D341Med (cell line): ENCODE measurements around the gene ALDH5A1.

ENCODE experiments used
- DNase-seq: peaks from one replicate; pipeline ENCODE4 v3.0.0; 2012; ENCODE audit warnings: low spot score

Gene ALDH5A1

DNA sequence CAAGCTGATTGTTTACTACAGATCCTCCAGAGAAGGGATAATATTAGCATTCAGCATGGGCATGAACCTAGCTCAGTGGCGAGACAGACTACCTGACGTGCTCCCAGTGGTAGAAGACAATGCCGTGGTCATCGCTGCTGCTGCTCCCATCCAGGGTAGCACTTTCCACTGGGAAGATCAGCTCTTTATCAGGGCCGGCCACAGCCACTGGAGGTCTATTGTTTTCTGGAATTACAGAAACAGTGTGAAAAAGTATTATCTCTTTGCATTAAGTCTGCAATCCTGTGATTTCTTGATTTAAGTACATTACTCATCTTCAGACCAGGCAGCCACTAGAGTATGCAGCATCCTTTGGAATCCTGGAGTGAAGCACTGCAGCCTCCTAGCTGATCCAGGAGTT lies 75.0 kb downstream of the ALDH5A1 start:
- DNase-seq, result no peak

DNA sequence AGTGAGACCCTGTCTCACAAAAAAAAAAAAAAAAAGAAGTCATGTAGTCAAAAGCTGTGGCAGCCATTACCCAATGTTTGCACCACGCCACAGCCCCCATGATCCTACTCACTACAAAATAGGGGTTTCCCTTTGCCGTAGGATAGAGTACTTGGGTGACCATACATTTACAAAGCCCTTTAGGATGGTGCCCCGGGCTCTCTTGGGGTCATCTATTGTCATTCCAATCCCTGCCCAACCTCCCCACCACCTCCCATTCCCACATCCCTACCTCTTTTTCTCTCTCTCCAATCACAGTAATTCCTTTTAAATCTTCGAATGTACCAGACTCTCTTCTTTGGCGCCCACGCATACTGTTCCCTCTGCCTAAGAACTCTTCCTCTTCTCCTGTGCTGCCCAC lies 76.6 kb downstream of the ALDH5A1 start:
- DNase-seq, result no peak

DNA sequence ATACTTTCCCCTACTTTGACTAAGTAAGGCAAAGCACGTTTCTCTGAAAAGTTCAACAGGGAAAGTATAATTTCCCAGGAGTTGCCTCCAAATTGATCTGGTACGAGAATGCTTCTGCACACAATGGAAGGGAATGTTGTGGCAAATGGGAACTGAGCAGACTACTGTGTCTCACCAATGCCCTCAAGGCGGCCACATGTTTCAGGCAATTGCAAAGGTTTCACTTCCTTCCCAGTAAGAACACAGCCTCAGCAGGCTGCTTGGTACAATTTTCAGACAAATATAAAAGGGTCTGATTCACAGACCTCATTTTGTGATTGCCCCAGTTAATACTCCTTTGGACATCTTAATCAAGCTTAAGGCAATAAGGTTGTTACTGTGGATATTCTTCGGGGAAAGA lies 80.0 kb downstream of the ALDH5A1 start:
- no peak for DNase-seq

DNA sequence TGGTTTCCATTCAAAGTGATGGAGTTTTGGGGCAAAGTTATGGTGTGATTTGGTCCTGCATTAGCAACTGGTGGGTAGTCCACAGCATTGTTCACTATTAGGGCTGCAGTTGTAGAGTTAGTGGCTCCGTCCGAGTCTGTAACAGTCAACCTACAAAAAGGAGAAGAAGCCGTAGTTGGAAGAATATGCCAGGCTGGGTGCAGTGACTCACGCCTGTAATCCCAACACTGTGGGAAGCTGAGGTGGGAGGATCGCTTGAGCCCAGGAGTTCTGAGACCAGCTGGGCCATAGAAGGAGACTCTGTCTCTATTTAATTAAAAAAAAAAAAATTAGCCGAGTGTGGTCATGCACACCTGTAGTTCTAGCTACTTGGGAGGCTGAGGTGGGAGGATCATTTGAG lies 81.7 kb downstream of the ALDH5A1 start:
- no peak for DNase-seq

DNA sequence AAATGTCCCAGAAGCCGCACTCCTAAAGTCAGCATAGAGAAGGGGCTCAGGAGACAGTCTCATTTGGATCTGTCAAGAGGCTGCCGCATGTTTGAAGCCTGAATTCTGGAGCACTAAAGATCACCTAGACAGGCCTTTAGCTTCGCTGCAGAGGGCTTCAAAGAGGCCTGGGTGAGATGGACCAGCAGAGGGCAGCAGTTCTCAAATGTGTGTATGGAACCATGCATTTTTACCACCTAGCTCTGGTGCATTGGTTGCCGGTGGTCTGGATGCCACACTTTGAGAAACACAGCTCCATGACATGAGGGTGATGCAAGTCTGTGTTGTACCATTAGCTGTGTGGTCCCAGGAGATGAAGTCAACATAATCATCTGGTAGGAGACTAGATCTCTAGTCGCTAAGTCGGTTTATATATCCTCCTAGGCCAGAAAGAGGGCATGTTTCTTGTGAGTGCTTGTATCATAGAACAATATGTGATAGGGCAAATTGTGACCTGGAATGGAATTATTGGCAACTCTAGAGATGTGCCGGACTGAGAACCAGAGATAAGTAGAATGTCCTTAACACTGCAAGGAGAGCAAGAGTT lies 86.4 kb downstream of the ALDH5A1 start:
- peak; percentile 73 for DNase-seq

DNA sequence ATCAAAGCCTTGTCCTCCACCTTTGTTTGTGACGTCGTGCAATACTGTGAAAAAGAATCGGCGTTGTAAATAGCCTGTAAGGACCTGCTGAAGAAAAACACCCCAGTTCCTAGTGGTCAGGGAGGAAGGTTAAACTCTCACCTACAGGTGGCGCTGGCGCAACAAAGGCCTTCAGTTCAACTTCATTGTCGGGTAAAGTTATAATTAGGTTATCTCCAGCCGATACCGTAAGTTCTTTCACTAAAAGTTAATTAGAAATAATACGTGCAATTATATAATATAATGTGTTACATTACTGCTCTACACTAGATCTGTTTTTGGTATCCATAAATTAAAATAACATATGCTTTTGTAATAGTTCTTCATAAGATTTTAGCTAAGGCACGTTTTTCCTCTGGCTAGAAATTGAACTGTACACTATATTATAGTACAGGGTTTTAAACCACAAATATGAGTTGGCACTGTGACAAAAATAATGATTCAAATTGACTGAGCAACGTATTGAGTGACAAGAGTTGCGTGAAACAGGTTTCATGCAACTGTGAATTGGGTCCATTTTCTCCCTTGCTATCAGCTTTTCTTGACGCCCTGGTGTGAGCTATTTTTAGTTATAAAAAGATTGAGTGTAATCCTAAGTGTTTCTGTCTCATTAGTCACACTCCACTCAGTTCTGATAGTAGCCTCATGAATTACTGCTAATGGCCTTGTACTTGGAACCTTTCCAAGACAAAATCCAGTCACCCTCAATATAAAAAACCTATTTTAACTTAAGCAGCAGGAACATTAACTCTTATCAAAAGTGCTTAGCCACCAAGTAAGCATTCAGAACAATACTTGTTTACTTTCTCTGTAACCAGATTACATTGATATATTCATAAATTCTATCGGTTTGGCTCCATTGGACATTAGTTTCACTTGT lies 89.0 kb downstream of the ALDH5A1 start:
- DNase-seq, result peak; percentile 57

DNA sequence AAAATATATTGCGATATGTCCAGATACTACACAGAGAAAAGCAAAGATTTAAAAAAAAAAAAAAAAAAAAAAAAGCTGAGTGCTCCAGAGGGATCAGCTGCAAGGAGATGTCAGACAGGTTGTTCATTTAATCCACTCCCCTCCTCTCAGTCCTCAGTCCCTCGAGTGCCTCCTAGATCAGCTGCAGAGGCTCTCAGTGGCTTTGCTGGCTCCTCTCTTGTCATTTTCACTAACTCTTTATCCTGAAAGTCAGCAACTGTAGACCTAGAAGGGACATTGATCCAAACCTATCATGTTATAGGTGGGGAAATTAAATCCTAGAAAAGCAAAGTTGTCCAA lies 89.6 kb downstream of the ALDH5A1 start:
- peak; percentile 53 for DNase-seq
